Measurements from ENCODE around the gene LEPR.
A peak's percentile ranks its signal among the peaks of the same experiment; 100 is the strongest.

DNA sequence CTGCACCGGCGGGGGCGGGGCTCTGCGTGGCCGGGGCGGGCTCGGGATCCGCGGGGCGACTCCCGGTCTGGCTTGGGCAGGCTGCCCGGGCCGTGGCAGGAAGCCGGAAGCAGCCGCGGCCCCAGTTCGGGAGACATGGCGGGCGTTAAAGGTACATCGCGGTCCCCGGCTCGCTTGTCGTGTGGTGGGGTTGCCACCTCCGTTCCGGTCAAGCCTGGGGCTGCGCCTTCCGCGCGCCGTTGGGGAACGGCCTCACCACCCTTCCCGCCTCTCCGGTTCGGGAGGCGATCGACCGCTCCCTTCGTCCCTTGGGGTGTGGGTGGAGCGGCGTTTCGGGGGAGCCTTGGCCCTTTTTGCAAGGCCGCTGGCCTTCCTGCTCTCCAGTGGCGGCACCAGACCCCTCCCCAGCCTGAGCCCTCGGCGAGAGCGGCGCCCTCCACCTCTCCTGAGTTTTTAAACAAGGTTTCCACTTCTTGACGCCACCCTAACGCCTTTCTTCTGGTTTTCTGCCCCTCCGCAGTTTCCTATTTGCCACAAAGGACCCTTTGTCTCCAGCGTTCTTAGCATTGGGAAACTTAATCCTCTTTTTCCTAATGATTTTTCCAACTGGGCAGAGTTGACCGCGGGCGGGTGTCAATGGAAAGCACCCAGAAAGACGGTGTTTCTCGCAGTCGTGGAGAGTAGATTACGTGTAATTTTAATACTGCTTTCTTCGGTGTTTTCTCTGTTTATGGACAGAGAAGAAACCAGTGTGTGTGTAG is at the start of gene LEPR, which contains the start of gene LEPROT:
- TF ChIP-seq, protein P1, sequence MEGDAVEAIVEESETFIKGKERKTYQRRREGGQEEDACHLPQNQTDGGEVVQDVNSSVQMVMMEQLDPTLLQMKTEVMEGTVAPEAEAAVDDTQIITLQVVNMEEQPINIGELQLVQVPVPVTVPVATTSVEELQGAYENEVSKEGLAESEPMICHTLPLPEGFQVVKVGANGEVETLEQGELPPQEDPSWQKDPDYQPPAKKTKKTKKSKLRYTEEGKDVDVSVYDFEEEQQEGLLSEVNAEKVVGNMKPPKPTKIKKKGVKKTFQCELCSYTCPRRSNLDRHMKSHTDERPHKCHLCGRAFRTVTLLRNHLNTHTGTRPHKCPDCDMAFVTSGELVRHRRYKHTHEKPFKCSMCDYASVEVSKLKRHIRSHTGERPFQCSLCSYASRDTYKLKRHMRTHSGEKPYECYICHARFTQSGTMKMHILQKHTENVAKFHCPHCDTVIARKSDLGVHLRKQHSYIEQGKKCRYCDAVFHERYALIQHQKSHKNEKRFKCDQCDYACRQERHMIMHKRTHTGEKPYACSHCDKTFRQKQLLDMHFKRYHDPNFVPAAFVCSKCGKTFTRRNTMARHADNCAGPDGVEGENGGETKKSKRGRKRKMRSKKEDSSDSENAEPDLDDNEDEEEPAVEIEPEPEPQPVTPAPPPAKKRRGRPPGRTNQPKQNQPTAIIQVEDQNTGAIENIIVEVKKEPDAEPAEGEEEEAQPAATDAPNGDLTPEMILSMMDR (IDR thresholded peaks at IDR 0.05) = no peak
- peak in 1 of 2 experiments; percentile 68; a peak in 2 of 5 replicates for TF ChIP-seq JUN (IDR thresholded peaks at IDR 0.05)
- TF ChIP-seq CHD4 (IDR thresholded peaks at IDR 0.05; ENCODE audit: borderline replicate concordance) = no peak
- TF ChIP-seq HOXA7 (CRISPR knock-in tag; IDR thresholded peaks at IDR 0.05) = no peak
- no peak for TF ChIP-seq NR3C1 (IDR thresholded peaks at IDR 0.05)
- TF ChIP-seq POLR2A (IDR thresholded peaks at IDR 0.05; ENCODE audit: low read length) = peak; percentile 76
- no peak for TF ChIP-seq ZNF302 (CRISPR knock-in tag; IDR thresholded peaks at IDR 0.05)
- TF ChIP-seq RCOR1 (IDR thresholded peaks at IDR 0.05; ENCODE audit: low read depth, low read length) = no peak
- no peak for TF ChIP-seq NFE2L2 (conservative IDR thresholded peaks at IDR 0.05; ENCODE audit: low read length)
- TF ChIP-seq, protein P2, sequence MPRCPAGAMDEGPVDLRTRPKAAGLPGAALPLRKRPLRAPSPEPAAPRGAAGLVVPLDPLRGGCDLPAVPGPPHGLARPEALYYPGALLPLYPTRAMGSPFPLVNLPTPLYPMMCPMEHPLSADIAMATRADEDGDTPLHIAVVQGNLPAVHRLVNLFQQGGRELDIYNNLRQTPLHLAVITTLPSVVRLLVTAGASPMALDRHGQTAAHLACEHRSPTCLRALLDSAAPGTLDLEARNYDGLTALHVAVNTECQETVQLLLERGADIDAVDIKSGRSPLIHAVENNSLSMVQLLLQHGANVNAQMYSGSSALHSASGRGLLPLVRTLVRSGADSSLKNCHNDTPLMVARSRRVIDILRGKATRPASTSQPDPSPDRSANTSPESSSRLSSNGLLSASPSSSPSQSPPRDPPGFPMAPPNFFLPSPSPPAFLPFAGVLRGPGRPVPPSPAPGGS (IDR thresholded peaks at IDR 0.05) = 0 out of 3 replicates have a peak, but pooled peaks have one; percentile 38
- TF ChIP-seq RAD21 (conservative IDR thresholded peaks at IDR 0.05 in 1 of 2, IDR thresholded peaks at IDR 0.05 in 1 of 2) = no peak
- TF ChIP-seq RFX5 (IDR thresholded peaks at IDR 0.05) = no peak
- no peak for TF ChIP-seq CBX8 (IDR thresholded peaks at IDR 0.05)

Measured in A549 (cell line).